Measurements from ENCODE around the gene SYNJ1.

The SYNJ1 gene

GRCh38 chr21:32719085-32719484 lies 8.7 kb downstream of the SYNJ1 start:
- H3K4me3 ChIP-seq (ENCODE audit: low read depth, low read length), result no peak overlapping the region
- no peak for TF ChIP-seq CTCF (IDR thresholded peaks at IDR 0.05; ENCODE audit: borderline replicate concordance, insufficient read depth, low read depth, low read length)

GRCh38 chr21:32717851-32718316 lies 9.9 kb downstream of the SYNJ1 start:
- TF ChIP-seq CTCF (IDR thresholded peaks at IDR 0.05; ENCODE audit: borderline replicate concordance, insufficient read depth, low read depth, low read length), result no peak
- no peak overlapping the region for H3K4me3 ChIP-seq (ENCODE audit: low read depth, low read length)

GRCh38 chr21:32716486-32716885 lies 11.3 kb downstream of the SYNJ1 start:
- H3K4me3 ChIP-seq (ENCODE audit: low read depth, low read length), result no peak overlapping the region
- no peak for TF ChIP-seq CTCF (IDR thresholded peaks at IDR 0.05; ENCODE audit: borderline replicate concordance, insufficient read depth, low read depth, low read length)

GRCh38 chr21:32713726-32714125 lies 14.1 kb downstream of the SYNJ1 start:
- TF ChIP-seq CTCF (IDR thresholded peaks at IDR 0.05; ENCODE audit: borderline replicate concordance, insufficient read depth, low read depth, low read length), result no peak
- no peak overlapping the region for H3K4me3 ChIP-seq (ENCODE audit: low read depth, low read length)

- H3K4me3 ChIP-seq (ENCODE audit: low read depth, low read length), result no peak overlapping the region
- TF ChIP-seq CTCF (IDR thresholded peaks at IDR 0.05; ENCODE audit: borderline replicate concordance, insufficient read depth, low read depth, low read length), result no peak
These were observed 15.2 kb downstream of the SYNJ1 start for GRCh38 chr21:32712641-32713040.

- no peak for TF ChIP-seq CTCF (IDR thresholded peaks at IDR 0.05; ENCODE audit: borderline replicate concordance, insufficient read depth, low read depth, low read length)
- no peak overlapping the region for H3K4me3 ChIP-seq (ENCODE audit: low read depth, low read length)
These were observed 15.8 kb downstream of the SYNJ1 start for GRCh38 chr21:32712043-32712442.

GRCh38 chr21:32710987-32711386 lies 16.8 kb downstream of the SYNJ1 start:
- TF ChIP-seq CTCF (IDR thresholded peaks at IDR 0.05; ENCODE audit: borderline replicate concordance, insufficient read depth, low read depth, low read length), result no peak

More at GRCh38 chr21:32710987-32711386, 16.8 kb downstream of the SYNJ1 start:
- no peak overlapping the region for H3K4me3 ChIP-seq (ENCODE audit: low read depth, low read length)
